SH-SY5Y (cell line): ENCODE data around the gene SYCP3.

Source experiments
- GATA2 ChIP-seq: IDR thresholded peaks from 2 replicates; pipeline ENCODE4 v1.6.1; 2011; ENCODE audit warnings: mild to moderate bottlenecking, low read depth, low read length
- GATA3 ChIP-seq: IDR thresholded peaks from 2 replicates; pipeline ENCODE4 v1.6.1; 2011; ENCODE audit warnings: low read depth, mild to moderate bottlenecking, low read length, moderate library complexity

SYCP3 gene

GRCh38 chr12:101740980-101741379, 1.7 kb upstream of the SYCP3 start:
- TF ChIP-seq GATA3 (no peak), GATA2 (no peak)

GRCh38 chr12:101740566-101740965, 1.3 kb upstream of the SYCP3 start:
- TF ChIP-seq GATA3 (no peak), GATA2 (no peak)

- TF ChIP-seq GATA2, result no peak
- TF ChIP-seq GATA3, result no peak
Measured at GRCh38 chr12:101737476-101737875, 1.8 kb downstream of the SYCP3 start.

- TF ChIP-seq GATA3, result no peak
- no peak for TF ChIP-seq GATA2
Measured at GRCh38 chr12:101733166-101733565, 6.1 kb downstream of the SYCP3 start.

- TF ChIP-seq GATA3, result no peak
- TF ChIP-seq GATA2, result no peak
Measured at GRCh38 chr12:101732318-101732717, 6.9 kb downstream of the SYCP3 start.

- TF ChIP-seq GATA2, result no peak
- TF ChIP-seq GATA3, result no peak
Measured at GRCh38 chr12:101729842-101730241, 9.4 kb downstream of the SYCP3 start.

GRCh38 chr12:101727098-101727497, 12.2 kb downstream of the SYCP3 start:
- TF ChIP-seq GATA2 (no peak), GATA3 (no peak)

- TF ChIP-seq GATA2 (no peak), GATA3 (no peak)
Measured at GRCh38 chr12:101722392-101722791, 16.9 kb downstream of the SYCP3 start.

- TF ChIP-seq GATA3, result no peak
Measured at GRCh38 chr12:101720118-101720517, 19.1 kb downstream of the SYCP3 start.

- TF ChIP-seq GATA3 (no peak), GATA2 (no peak)
Measured at GRCh38 chr12:101719566-101719965, 19.7 kb downstream of the SYCP3 start.

GRCh38 chr12:101714877-101715444, 24.3 kb downstream of the SYCP3 start:
- TF ChIP-seq GATA2 (no peak), GATA3 (no peak)

- no peak for TF ChIP-seq GATA3
- TF ChIP-seq GATA2, result no peak
Measured at GRCh38 chr12:101713930-101714329, 25.3 kb downstream of the SYCP3 start.

GRCh38 chr12:101713059-101713682, 26.1 kb downstream of the SYCP3 start:
- no peak for TF ChIP-seq GATA2
- no peak for TF ChIP-seq GATA3

GRCh38 chr12:101710288-101710687, 29.0 kb downstream of the SYCP3 start:
- TF ChIP-seq GATA2, result no peak
- TF ChIP-seq GATA3, result no peak

- TF ChIP-seq GATA2 (no peak), GATA3 (no peak)
Measured at GRCh38 chr12:101707131-101707782, 32.0 kb downstream of the SYCP3 start.

GRCh38 chr12:101706403-101706802, 32.9 kb downstream of the SYCP3 start:
- no peak for TF ChIP-seq GATA2
- TF ChIP-seq GATA3, result no peak
